RPMI8226 (cell line): ENCODE data around the gene ME1.
"Not testable (repeated sequence)": the region's sequence is repeated elsewhere in the genome, so short reads cannot be mapped to it uniquely, and the experiment has no call there.

Experiments used
- DNase-seq: peaks from one replicate; pipeline ENCODE4 v3.0.0-alpha.2; 2015

ME1 gene

DNA sequence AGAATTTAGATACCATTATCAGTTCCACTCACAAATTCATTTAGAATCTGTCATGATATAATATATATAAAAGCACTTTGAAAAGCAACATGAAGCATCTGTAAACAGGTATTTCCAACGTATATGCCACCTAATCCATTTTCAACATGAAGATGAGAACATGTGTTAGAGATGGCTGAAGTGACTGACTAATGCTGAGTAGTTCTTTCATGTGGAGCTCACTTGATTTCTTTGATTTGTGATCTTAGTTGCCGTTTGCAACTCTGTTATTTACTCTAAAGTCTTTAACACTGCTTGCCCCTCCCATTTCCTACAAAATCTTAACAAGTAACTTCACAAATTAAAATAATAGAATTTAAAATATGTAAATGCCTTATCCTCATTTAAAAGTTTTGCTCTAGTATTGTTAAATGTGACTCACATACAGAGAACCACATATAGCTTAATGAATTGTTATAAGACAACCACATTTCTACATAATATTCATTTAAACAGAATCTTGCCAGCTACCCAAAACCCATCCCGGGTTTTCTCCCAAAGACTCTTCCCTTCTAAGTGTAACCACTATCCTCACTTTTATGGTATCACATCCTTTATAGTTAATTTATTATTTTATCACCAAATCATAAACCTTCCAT is 78.3 kb downstream of the ME1 start:
- no peak for DNase-seq

- DNase-seq, result no peak
These were observed 87.7 kb downstream of the ME1 start for GRCh38 chr6:83343121-83343520.

- no peak for DNase-seq
These were observed 89.1 kb downstream of the ME1 start for GRCh38 chr6:83341765-83342164.

DNA sequence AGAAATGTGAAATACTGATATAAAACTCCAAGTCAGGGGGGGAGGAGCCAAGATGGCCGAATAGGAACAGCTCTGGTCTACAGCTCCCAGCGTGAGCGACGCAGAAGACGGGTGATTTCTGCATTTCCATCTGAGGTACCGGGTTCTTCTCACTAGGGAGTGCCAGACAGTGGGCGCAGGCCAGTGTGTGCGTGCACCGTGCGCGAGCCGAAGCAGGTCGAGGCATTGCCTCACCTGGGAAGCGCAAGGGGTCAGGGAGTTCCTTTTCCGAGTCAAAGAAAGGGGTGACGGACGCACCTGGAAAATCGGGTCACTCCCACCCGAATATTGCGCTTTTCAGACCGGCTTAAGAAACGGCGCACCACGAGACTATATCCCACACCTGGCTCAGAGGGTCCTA is 96.9 kb downstream of the ME1 start:
- DNase-seq, result not testable (repeated sequence)

GRCh38 chr6:83333500-83333899 is 97.4 kb downstream of the ME1 start:
- DNase-seq, result no peak

GRCh38 chr6:83314693-83315092 is 116.2 kb downstream of the ME1 start:
- DNase-seq, result no peak

GRCh38 chr6:83313882-83314281 is 117.0 kb downstream of the ME1 start:
- DNase-seq, result no peak

DNA sequence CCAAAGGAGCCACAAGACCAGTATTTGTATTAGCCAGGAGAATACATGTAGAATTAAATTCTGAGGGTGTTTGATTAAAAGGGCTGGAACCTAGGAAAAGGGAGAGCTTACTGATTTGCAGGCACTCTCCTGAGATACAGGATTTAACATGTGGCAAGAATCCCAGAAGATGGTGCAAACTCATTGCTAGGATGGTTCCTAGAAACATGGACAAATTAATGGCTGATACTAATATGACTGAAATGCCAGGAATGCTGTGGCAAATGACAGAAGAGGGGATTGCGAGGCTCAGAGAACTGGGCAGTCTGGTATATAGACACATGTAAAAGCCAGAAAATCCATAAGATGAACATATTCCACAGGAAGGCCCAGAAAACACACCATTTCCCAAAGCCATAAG is 119.6 kb downstream of the ME1 start:
- no peak for DNase-seq

DNA sequence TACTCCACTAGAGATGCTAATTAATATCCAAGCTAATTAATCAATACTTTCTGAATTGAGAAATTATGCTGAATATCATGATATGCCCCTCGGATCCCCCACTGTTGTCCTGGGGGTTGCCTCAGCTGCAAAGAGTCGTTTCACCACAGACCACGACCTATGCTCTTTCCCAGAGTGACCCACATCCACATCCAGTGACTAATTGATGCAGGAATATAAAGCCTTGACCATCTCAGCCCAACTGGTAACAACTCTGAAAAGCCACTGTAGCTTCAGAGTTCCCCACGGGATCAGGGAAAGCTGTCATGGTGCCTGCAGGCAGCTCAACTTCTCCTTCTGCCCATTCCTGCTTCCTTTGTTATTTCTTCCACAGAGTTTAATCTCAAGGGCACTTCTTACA is 120.8 kb downstream of the ME1 start:
- no peak for DNase-seq

- DNase-seq, result no peak
These were observed 121.5 kb downstream of the ME1 start for GRCh38 chr6:83309344-83309743.

DNA sequence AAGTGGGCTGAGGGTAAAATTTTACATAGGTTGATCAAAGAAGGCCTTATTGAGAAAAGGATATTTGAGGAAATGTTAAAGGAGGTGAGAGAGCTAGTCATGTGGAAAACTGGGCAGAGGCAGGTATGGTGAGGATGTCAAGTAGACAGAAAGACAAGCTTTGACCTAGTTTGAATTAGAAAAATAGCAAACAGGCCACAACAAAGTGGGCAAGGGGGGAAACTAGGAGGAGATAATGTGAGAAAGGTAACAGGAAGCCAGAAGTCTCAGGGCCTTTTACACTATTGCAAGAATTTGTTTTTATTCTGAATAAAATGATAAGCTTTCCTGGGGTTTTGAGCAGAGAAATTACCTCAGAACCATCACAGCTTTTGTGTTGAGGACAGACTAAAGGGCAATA is 122.0 kb downstream of the ME1 start:
- no peak for DNase-seq

GRCh38 chr6:83307849-83308248 is 123.0 kb downstream of the ME1 start:
- DNase-seq, result peak; percentile 17

DNA sequence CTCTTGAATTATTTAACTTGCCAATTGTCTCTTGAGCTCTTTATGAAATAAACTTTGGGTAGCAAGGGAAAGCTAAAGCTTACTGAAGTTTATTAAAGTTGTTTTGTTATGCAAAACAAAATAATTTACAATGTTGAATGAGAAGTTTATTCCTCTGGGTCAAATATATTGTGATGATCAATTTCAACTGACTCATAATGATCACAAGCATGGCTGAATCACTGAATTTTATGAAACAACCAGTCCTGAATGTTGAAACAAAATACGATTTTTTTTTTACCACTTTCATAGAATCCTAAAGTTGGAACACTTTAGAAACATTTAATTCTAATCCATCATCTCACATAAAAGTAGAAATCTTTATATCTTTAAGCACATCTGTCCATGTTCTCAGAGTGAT is 127.4 kb downstream of the ME1 start:
- DNase-seq, result no peak

GRCh38 chr6:83294676-83295075 is 136.2 kb downstream of the ME1 start:
- DNase-seq, result no peak

GRCh38 chr6:83292900-83293843 is 137.7 kb downstream of the ME1 start:
- no peak for DNase-seq

- DNase-seq, result not testable (repeated sequence)
These were observed 143.6 kb downstream of the ME1 start for GRCh38 chr6:83287298-83287697.

GRCh38 chr6:83285917-83286316 is 144.9 kb downstream of the ME1 start:
- DNase-seq, result no peak

DNA sequence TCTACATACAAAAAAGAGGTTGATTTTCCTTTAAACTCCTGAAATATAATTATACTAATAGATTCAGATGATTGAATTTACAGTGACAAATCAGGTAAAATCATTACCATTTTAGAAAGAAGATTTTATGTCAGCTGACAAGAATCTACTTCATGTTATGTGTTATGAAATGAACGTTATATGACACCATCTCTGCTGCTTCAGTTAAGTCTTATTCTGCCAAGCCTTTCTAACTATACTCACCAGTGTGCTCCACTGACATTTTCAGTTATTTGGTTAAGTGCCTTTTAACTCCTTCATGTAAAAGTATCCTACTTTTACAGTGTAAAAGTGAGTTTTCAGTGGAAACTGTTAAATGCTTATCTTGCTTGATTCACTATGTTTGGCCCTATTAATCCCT is 157.3 kb downstream of the ME1 start:
- DNase-seq, result no peak

DNA sequence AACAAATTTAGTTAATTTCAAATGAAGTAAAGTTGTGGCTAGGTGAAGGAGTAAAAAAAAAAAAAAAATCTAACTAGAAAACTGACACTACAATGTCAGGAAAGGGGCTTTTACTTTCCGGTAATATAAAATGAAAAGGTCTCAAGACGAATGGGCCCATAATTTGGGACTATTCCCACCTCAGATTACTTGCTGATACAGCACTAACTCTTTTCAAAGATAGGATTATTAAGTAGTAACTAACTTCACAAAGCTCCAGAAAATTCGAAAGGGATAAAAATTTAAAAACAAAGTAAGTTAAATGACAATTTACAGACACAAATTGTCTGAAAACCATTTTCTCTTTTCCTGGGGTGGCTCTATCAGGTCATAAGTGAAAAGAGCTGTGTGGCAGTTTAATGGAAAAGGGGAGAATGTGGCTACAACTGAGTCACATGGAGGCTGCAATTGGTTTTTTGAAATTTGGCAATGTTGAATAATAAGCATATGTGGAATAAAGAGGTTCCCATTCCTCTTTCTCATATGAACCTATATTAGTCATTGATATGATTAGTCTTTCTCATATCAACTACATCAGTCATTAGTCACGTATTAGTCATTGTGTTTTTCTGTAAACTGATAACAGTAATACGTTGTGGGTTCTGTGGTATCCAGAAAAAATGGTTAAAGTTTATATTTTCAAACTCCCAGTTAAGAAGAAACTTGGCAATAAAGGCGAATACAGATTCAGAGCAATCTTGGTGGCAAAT is 159.7 kb downstream of the ME1 start:
- no peak for DNase-seq

DNA sequence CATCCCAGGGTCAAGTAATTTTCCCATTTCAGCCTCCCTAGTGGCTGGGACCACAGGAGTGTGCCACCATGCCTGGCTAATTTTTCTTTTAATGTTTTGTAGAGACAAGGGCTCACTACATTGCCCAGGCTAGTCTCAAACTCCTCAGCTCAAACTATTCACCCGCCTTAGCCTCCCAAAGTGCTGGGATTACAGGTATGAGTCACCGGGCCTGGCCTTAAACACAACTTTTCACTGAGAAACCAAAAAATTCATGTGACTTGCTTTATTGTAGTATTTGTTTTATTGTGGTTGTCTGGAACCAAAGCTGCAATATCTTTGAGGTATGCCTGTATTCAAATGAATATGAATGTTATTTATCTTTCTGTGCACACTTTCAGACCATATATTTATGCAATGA is 165.5 kb downstream of the ME1 start:
- no peak for DNase-seq

GRCh38 chr6:83260577-83260976 is 170.3 kb downstream of the ME1 start:
- DNase-seq, result no peak

GRCh38 chr6:83258517-83258916 is 172.3 kb downstream of the ME1 start:
- DNase-seq, result no peak

- DNase-seq, result no peak
These were observed 173.1 kb downstream of the ME1 start for GRCh38 chr6:83257791-83258190.

DNA sequence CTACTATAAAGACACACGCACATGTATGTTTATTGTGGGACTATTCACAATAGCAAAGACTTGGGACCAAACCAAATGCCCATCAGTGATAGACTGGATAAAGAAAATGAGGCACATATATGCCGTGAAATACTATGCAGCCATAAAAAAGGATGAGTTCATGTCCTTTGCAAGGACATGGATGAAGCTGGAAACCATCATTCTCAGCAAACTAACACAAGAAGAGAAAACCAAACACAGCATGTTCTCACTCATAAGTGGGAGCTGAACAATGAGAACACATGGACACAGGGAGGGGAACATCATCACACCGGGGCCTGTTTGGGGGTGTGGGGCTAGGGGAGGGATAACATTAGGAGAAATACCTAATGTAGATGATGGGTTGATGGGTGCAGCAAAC is 174.1 kb downstream of the ME1 start:
- not testable (repeated sequence) for DNase-seq
